Measurements from ENCODE around the gene SORCS3. TPM values are rescaled to one million over a fixed set of nuclear protein-coding genes. Genes with fewer than 3 reads are reported as not detected.

The SORCS3 gene
- total and polyA plus RNA-seq, 7 donors = 0.15 to 1.1 (median 0.33) TPM; not detected in 2

DNA sequence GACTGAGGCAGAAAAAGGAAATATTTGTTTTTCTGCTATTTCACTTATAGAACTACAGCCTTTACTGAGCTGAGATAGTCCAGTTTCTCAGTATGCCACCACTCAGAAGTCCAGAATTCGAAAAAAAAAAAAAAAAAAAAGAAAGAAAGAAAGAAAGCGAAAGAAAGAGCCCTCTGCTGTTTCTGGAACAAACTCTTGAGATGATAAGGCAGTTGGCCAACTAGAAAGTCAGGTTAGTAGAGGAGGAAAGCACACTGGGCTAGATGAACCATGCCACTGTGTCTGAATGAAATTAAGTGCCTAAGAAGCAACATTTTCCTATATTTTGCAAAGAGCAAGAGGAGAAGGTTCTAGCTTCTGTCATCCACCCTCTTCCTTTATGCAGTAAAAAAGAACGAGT lies 403.8 kb downstream of the SORCS3 start:
- H3K27me3 ChIP-seq = no peaks in the 10 kb centered on the region
- WGBS, 2 donors = 68% methylated on average over 3 of the region's 3 CpGs
- no peak overlapping the region for H3K4me3 ChIP-seq
- no peaks in the 10 kb centered on the region for H3K36me3 ChIP-seq
- intact Hi-C loops (cut with DNase I) = no loop called here
- no peak overlapping the region for H3K27ac ChIP-seq
- no peak for DNase-seq
- H3K9me3 ChIP-seq = no peaks in the 10 kb centered on the region
- no peaks in the 10 kb centered on the region for H3K4me1 ChIP-seq
- TF ChIP-seq POLR2A (IDR thresholded peaks at IDR 0.05) (no peak), EP300 (IDR thresholded peaks at IDR 0.05) (no peak), POLR2AphosphoS5 (IDR thresholded peaks at IDR 0.05) (no peak)
- TF ChIP-seq, protein P1, sequence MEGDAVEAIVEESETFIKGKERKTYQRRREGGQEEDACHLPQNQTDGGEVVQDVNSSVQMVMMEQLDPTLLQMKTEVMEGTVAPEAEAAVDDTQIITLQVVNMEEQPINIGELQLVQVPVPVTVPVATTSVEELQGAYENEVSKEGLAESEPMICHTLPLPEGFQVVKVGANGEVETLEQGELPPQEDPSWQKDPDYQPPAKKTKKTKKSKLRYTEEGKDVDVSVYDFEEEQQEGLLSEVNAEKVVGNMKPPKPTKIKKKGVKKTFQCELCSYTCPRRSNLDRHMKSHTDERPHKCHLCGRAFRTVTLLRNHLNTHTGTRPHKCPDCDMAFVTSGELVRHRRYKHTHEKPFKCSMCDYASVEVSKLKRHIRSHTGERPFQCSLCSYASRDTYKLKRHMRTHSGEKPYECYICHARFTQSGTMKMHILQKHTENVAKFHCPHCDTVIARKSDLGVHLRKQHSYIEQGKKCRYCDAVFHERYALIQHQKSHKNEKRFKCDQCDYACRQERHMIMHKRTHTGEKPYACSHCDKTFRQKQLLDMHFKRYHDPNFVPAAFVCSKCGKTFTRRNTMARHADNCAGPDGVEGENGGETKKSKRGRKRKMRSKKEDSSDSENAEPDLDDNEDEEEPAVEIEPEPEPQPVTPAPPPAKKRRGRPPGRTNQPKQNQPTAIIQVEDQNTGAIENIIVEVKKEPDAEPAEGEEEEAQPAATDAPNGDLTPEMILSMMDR (IDR thresholded peaks at IDR 0.05) = no peak

DNA sequence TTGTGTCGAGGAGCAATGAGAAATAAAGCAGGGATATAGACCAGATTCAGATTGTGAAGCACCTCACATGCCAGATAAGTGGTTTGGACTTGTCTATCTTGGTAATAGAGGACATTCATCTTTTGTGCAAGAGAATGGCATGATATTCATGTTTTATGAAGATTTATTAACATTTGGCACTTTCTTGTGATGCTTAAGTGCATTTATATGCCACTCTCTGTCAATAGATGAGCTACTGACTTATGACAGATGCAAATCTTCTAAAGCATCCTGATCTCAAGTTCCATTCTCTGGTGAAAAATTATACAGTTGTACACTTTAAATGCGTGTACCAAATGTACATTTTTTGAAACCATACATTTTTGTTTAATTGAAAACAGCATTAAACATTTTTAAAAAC lies 415.3 kb downstream of the SORCS3 start:
- WGBS, 2 donors = 73 to 77% methylated on average over 2 of the region's 2 CpGs
- intact Hi-C loops (cut with DNase I) = no loop called here
- TF ChIP-seq POLR2A (IDR thresholded peaks at IDR 0.05) (no peak), POLR2AphosphoS5 (IDR thresholded peaks at IDR 0.05) (no peak), EP300 (IDR thresholded peaks at IDR 0.05) (no peak)
- TF ChIP-seq, protein P1 (IDR thresholded peaks at IDR 0.05) = no peak
- H3K36me3 ChIP-seq = no peaks in the 10 kb centered on the region
- no peaks in the 10 kb centered on the region for H3K4me1 ChIP-seq
- H3K4me3 ChIP-seq = no peak overlapping the region
- peaks cover 0 to 6% (median 2%) of the 10 kb centered on the region in 4 donors for H3K9me3 ChIP-seq
- H3K27me3 ChIP-seq = no peaks in the 10 kb centered on the region
- no peak for DNase-seq
- no peak overlapping the region for H3K27ac ChIP-seq

DNA sequence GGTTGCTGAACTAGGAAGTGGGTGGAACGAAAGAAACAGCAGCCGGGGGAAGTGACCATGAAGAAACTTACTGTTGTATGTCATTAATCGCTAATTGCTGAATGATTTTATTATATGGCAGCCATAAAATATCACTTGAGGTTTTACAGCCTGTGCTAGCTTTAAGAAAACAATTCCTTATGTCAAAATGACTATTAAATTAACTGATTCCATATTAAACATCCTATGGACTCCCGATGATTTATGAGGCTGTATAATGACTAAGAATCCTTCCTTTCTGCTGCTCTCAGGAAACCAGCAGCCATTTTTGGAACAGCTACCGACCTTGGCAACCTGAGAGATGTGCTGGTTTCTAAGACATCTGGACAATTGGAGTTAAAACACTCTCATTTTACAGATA lies 421.9 kb downstream of the SORCS3 start:
- intact Hi-C loops (cut with DNase I) = no loop called here
- H3K4me3 ChIP-seq = no peak overlapping the region
- no peaks in the 10 kb centered on the region for H3K36me3 ChIP-seq
- 17 to 48% methylated on average over 5 of the region's 5 CpGs for WGBS, 2 donors
- TF ChIP-seq EP300 (IDR thresholded peaks at IDR 0.05) (no peak), POLR2A (IDR thresholded peaks at IDR 0.05) (no peak), POLR2AphosphoS5 (IDR thresholded peaks at IDR 0.05) (no peak)
- TF ChIP-seq, protein P1 (IDR thresholded peaks at IDR 0.05) = no peak
- DNase-seq = no peak
- H3K9me3 ChIP-seq = no peaks in the 10 kb centered on the region
- H3K4me1 ChIP-seq = no peaks in the 10 kb centered on the region
- H3K27me3 ChIP-seq = peaks cover 0 to 3% (median 0%) of the 10 kb centered on the region in 3 donors
- H3K27ac ChIP-seq = no peak overlapping the region

DNA sequence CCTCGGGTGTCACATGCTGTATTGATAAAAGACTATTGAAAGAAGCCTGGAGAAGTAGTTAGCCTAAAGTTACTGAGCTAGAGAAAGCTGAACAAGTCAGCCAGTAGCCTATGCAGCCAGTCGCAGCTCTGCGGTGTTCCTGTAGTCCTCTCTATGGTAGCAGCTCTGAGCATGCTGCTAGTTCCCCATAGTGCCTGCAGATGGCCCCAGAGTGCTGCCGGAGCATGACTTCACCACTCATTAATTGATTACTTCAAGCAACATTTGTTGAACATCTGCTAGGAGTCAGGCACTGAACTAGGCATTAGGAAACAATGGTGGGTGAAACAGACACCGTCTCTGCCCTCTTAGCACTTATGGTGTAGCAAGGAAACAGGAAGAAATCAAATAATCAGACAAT lies 422.7 kb downstream of the SORCS3 start:
- TF ChIP-seq EP300 (IDR thresholded peaks at IDR 0.05) = no peak
- TF ChIP-seq, protein P1 (IDR thresholded peaks at IDR 0.05) = peak in 1 of 4 experiments; percentile 11
- intact Hi-C loops (cut with DNase I) = no loop called here
- WGBS, 2 donors = 18 to 42% methylated on average over 5 of the region's 5 CpGs

DNA sequence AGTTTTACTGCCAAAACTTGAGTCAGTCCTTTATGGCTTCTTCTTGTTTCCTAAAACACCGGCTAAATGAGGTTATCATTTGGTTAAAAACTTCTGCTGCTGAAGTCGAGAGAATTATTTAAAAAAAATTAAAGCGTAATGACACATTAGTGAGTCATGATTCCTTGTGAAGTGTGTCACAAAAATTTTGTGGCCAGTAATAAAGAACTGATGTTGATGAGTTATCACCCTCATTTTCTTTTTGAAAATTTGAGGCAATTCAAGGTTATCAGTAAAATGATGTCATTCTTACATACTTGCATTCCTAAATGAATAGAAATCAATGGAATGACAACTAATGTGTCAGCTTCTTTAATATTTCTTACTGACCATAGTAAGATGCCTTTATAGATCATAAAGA lies 427.4 kb downstream of the SORCS3 start:
- Histone ChIP-seq H3K4me3 (no peak overlapping the region), H3K27ac (no peak overlapping the region), H3K27me3 (peaks cover 0 to 2% (median 0%) of the 10 kb centered on the region in 3 donors), H3K4me1 (no peaks in the 10 kb centered on the region), H3K9me3 (no peaks in the 10 kb centered on the region), H3K36me3 (no peaks in the 10 kb centered on the region)
- intact Hi-C loops (cut with DNase I) = no loop called here
- TF ChIP-seq EP300 (IDR thresholded peaks at IDR 0.05) (no peak), POLR2A (IDR thresholded peaks at IDR 0.05) (no peak), POLR2AphosphoS5 (IDR thresholded peaks at IDR 0.05) (no peak)
- TF ChIP-seq, protein P1 (IDR thresholded peaks at IDR 0.05) = no peak
- 68 to 80% methylated on average over 3 of the region's 3 CpGs for WGBS, 2 donors
- DNase-seq = no peak

More for the DNA sequence above, 422.7 kb downstream of the SORCS3 start:
- Histone ChIP-seq H3K27ac (no peak overlapping the region), H3K4me1 (no peaks in the 10 kb centered on the region), H3K36me3 (no peaks in the 10 kb centered on the region), H3K9me3 (no peaks in the 10 kb centered on the region), H3K4me3 (no peak overlapping the region), H3K27me3 (peaks cover 0 to 3% (median 0%) of the 10 kb centered on the region in 3 donors)
- DNase-seq = no peak

Data from sigmoid colon (tissue), 7 donors.